Endometrial microvascular endothelial cells (primary cell): ENCODE data around the gene GLRA1. TPM values are rescaled to one million over a fixed set of nuclear protein-coding genes. Genes with fewer than 3 reads are reported as not detected.
"Not testable (repeated sequence)": the region's sequence is repeated elsewhere in the genome, so short reads cannot be mapped to it uniquely, and the experiment has no call there.

Source experiments
- in situ Hi-C: cut with HindIII; loops from 2 replicates; pipeline ENCODE4 v1.10.0; 2017; ENCODE audit warnings: low sequenced_read_pairs, low pct_unique_long_range_greater_than_20kb; ENCODE audit errors: inconsistent ontology term
- total RNA-seq: library from RNA; depleted of rRNA; stranded (reverse); fragments of >200 nt; gene quantifications from one replicate; pipeline ENCODE4 v1.2.3, GENCODE V29; 2015; ENCODE audit errors: inconsistent ontology term

The GLRA1 gene
- total RNA-seq, 1 donor from 2014 or later, result not detected

DNA sequence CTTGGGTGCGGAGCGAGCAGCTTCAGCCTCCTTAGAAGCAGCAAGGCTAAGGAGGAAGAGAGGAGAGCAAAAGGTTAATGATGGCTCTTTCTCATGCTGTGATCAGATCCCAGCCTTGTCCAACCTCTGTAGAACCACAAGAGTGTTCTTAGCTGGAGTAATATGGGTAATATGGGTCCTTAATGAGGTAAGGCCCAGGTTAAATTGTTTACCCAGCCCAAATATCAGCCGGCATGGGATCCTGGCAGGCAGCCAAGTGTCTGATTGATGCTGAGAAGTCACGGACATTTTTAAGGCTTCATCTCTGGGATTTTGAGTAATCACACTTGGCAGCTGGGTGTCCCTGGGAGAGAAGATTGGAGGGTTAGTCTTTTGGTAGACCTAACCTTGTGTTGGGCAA, 32.3 kb downstream of the GLRA1 start:
- in situ Hi-C loops, result no loop called here

GRCh38 chr5:151890299-151890698, 34.4 kb downstream of the GLRA1 start:
- in situ Hi-C loops, result no loop called here

DNA sequence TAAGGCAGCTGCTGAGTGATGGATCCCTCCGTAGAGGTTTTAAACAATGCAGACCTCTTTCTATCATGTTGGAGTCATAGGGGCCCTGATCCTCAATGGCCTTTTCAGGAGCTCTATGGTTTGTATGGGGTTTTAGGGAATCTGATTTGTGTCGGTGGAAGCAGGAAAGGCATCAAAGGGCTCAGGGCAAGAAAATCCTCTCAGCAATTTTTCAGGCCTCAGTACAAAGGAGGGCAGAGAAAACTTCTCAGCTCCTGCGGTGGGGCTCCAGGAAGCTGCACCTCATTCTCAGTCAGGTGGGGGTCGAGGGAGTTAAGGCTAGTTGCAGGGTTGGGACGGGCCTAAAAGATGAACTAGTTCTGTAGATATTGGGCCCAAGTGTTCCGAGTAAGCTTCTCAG, 35.0 kb downstream of the GLRA1 start:
- in situ Hi-C loops, result no loop called here

GRCh38 chr5:151886546-151887275, 37.9 kb downstream of the GLRA1 start:
- in situ Hi-C loops, result no loop called here

GRCh38 chr5:151885138-151885908, 39.3 kb downstream of the GLRA1 start:
- in situ Hi-C loops, result no loop called here

DNA sequence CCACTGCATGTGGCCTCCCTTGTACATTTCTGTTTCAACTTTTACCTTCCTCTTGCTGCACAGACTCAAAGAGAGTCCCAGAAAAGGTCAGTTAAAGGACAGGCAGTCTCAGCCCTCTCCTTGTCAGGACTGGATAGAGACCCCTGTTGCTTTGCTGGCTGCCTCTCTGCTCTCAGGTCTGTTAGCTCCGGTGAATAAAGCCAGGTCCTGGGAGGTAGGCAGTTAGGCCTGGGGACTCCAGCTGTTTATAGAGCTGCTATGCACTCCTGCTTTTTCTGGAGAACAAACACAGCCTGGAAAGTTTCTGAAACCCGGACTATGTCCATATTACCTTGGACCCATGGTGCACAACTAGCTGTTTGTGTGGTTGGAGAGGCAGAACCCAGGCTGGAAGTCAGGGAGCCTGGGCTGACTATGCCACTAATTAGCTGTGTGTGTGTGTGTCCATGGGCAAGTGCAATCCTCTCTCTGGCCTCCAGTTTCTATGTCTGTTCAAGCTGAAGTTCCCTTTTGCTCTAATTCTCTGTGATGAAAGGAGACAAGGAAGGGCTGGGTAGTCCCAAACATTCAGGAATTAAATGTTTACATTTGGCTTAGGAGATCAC, 42.9 kb downstream of the GLRA1 start:
- in situ Hi-C loops, result no loop called here

- in situ Hi-C loops, result no loop called here
These were observed 44.3 kb downstream of the GLRA1 start for GRCh38 chr5:151880324-151880723.

GRCh38 chr5:151873701-151874100, 51.0 kb downstream of the GLRA1 start:
- in situ Hi-C loops, result no loop called here

DNA sequence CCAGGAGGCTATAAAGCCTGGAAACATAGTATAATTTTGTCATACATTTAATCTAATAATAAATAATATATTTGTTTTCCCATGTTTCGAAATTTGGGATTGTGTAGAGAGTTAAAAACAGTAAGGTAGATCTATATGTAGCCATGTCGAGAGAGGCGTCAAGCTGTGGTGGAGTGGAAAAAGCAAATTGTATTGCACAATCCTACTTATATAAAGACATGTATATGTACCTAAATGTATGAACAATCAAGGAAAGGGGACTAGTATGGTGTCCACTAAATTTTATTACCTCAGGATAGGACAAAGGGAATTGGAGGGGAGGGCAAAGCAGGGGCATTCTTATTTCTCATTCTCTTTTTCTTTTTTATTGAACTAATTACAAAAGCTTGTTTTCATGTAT, 52.0 kb downstream of the GLRA1 start:
- in situ Hi-C loops, result no loop called here

DNA sequence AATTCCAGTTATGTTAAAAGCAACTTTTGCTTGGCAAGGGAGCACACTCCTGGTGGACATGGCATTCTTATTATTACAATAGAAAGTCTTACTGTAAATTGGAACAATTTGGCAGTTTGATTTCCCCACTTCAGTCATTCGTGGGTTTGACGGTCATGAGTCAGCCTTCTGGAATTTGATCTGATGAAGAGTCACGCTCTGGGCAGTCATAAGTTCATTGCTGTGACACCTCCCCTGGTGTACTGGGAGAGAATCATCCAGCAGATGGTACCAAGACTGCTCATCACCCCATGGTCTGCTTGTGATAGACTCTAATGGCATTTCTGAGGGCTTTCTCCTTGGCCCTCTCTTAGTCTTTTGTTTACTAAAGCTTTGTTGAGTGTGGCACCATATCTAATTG, 53.8 kb downstream of the GLRA1 start:
- in situ Hi-C loops, result no loop called here

- in situ Hi-C loops, result no loop called here
These were observed 54.4 kb downstream of the GLRA1 start for GRCh38 chr5:151870271-151870670.

DNA sequence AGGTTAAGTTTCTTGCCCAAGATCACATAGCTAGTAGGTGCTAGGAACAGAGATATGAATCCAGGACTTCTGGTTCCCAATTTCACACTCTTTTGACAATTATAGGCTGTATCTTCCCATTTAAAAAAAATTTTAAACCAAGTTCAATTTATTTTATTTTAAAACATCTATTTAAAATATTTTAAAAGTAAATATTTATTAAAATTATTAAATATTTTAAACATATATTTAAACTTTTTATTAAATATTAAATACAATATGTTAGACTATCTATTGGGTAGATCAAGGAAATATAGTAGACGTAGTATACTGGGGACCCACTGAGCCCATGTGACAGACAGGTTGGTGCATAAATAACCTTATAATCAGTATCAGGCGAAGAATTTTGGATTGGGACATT, 54.8 kb downstream of the GLRA1 start:
- in situ Hi-C loops, result no loop called here

GRCh38 chr5:151868451-151868850, 56.2 kb downstream of the GLRA1 start:
- in situ Hi-C loops, result no loop called here

GRCh38 chr5:151864061-151864748, 60.4 kb downstream of the GLRA1 start:
- in situ Hi-C loops, result no loop called here

DNA sequence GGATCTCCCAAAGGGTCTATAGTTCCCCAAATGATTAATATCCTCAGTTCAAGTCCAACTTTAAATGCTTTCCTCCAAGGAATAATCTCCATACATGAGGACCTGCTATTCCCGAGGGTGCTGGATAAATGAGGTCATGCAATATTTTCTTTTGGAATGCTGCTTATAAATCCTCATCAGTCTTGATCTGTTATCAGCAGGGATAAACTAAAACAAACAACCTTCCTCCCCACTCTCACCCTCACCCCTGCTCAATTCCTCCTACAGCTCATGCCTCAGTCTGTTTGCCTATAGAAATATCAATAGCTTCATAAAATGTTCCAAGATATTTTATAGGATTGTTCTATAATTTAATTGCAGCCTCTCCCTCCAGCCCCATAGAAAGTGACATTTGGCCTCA, 61.1 kb downstream of the GLRA1 start:
- in situ Hi-C loops, result no loop called here

DNA sequence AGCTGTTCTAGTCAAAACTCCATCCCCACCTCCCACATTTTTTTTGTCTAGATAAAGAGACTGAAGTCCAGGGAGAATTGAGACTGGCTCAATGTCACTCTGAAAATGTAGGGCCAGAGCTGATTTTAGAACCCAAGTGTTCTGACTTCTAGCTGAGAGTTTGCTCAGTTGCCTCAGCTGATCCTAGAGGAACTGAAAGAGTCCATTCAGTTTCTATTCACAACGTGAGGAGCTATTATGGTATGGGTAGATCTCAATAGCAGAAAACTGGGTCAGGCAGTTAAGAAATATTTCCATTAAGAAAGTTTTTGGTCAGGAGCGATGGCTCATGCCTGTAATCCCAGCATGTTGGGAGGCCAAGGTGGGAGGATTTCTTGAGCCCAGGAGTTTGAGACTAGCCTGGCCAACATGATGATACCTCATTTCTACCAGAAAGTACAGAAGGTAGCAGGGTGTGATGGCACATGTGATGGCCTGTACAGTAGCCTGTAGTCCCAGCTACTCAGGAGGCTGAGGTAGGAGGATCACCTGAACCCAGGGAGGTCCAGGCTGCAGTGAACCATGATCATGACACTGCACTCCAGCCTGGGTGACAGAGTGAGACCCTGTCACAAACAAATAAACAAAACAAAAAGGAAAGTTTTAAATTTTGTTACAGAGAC, 61.7 kb downstream of the GLRA1 start:
- in situ Hi-C loops, result no loop called here

GRCh38 chr5:151860867-151861266, 63.8 kb downstream of the GLRA1 start:
- in situ Hi-C loops, result not testable (repeated sequence)

- in situ Hi-C loops, result no loop called here
These were observed 67.8 kb downstream of the GLRA1 start for GRCh38 chr5:151856861-151857260.

DNA sequence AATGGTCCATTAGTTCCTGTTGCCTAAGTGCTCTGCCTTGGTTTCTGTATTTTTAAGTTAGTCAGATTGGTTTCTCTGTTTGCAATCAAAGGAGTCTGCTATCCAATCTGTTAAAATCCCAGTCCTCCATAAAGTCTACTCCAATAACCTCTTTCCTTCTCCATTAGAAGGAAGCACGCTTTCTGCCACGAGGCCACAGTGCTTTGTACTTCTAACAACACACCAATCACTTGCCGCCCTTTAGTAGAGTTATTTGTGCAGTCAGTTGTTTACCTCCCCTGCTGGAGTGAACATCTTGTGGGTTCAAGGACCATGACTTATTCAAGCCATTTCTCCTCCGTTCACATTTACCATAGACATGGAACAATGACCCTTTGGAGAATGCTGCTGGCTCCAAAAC, 69.0 kb downstream of the GLRA1 start:
- in situ Hi-C loops, result no loop called here
